ENCODE results near the gene DPYD.

DNA sequence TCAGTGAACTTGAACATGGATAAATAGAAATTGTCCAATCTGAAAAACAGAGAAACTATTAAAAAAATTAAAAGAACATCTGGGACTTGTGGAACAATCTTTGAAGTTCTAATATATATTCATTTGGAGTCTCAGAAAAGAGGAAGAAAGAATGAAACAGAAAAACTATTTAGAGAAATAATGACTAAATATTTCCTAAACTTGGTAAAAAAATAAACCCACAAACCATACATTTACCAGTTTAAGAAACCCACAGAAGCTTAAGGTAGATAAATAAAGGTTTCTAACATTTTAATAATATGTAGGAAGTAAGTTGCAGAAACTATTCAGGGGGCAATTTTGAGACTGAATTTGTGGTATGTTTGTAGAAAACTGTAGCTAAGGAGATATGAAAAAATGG lies 761.5 kb downstream of the DPYD start:
- TF ChIP-seq TAF1 (IDR thresholded peaks at IDR 0.05; ENCODE audit: control insufficient read depth, extremely low read depth, insufficient read depth, low read length, severe bottlenecking) (no peak), POLR2H (tag; IDR thresholded peaks at IDR 0.05; ENCODE audit: low read depth) (no peak), BHLHE40 (IDR thresholded peaks at IDR 0.05; ENCODE audit: low read length) (no peak), ZNF3 (CRISPR knock-in tag; IDR thresholded peaks at IDR 0.05) (no peak), POLR2A (conservative IDR thresholded peaks at IDR 0.05) (no peak)
- TF ChIP-seq, protein P1, sequence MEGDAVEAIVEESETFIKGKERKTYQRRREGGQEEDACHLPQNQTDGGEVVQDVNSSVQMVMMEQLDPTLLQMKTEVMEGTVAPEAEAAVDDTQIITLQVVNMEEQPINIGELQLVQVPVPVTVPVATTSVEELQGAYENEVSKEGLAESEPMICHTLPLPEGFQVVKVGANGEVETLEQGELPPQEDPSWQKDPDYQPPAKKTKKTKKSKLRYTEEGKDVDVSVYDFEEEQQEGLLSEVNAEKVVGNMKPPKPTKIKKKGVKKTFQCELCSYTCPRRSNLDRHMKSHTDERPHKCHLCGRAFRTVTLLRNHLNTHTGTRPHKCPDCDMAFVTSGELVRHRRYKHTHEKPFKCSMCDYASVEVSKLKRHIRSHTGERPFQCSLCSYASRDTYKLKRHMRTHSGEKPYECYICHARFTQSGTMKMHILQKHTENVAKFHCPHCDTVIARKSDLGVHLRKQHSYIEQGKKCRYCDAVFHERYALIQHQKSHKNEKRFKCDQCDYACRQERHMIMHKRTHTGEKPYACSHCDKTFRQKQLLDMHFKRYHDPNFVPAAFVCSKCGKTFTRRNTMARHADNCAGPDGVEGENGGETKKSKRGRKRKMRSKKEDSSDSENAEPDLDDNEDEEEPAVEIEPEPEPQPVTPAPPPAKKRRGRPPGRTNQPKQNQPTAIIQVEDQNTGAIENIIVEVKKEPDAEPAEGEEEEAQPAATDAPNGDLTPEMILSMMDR (IDR thresholded peaks at IDR 0.05 in 2 of 3, conservative IDR thresholded peaks at IDR 0.05 in 1 of 3; ENCODE audit: insufficient read depth in 2 of 3, low read depth in 1 of 3, low read length in 3 of 3): no peak
- TF ChIP-seq, protein P2, sequence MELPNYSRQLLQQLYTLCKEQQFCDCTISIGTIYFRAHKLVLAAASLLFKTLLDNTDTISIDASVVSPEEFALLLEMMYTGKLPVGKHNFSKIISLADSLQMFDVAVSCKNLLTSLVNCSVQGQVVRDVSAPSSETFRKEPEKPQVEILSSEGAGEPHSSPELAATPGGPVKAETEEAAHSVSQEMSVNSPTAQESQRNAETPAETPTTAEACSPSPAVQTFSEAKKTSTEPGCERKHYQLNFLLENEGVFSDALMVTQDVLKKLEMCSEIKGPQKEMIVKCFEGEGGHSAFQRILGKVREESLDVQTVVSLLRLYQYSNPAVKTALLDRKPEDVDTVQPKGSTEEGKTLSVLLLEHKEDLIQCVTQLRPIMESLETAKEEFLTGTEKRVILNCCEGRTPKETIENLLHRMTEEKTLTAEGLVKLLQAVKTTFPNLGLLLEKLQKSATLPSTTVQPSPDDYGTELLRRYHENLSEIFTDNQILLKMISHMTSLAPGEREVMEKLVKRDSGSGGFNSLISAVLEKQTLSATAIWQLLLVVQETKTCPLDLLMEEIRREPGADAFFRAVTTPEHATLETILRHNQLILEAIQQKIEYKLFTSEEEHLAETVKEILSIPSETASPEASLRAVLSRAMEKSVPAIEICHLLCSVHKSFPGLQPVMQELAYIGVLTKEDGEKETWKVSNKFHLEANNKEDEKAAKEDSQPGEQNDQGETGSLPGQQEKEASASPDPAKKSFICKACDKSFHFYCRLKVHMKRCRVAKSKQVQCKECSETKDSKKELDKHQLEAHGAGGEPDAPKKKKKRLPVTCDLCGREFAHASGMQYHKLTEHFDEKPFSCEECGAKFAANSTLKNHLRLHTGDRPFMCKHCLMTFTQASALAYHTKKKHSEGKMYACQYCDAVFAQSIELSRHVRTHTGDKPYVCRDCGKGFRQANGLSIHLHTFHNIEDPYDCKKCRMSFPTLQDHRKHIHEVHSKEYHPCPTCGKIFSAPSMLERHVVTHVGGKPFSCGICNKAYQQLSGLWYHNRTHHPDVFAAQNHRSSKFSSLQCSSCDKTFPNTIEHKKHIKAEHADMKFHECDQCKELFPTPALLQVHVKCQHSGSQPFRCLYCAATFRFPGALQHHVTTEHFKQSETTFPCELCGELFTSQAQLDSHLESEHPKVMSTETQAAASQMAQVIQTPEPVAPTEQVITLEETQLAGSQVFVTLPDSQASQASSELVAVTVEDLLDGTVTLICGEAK (IDR thresholded peaks at IDR 0.05): no peak
- TF ChIP-seq, protein P2 (CRISPR knock-in tag; IDR thresholded peaks at IDR 0.05): no peak
- TF ChIP-seq, protein P3, sequence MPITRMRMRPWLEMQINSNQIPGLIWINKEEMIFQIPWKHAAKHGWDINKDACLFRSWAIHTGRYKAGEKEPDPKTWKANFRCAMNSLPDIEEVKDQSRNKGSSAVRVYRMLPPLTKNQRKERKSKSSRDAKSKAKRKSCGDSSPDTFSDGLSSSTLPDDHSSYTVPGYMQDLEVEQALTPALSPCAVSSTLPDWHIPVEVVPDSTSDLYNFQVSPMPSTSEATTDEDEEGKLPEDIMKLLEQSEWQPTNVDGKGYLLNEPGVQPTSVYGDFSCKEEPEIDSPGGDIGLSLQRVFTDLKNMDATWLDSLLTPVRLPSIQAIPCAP (CRISPR knock-in tag; IDR thresholded peaks at IDR 0.05; ENCODE audit: borderline replicate concordance): no peak
